ENCODE data around the gene ARID3A.

ARID3A gene

GRCh38 chr19:938233-938923 lies 12.5 kb downstream of the ARID3A start:
- H3K14ac ChIP-seq (ENCODE audit: low read length) = no peak overlapping the region
- no peak overlapping the region for H2BK5ac ChIP-seq (ENCODE audit: low read length)
- no peak overlapping the region for H3K9ac ChIP-seq (ENCODE audit: low read depth, low read length, poor library complexity)
- no peak overlapping the region for H3K18ac ChIP-seq (ENCODE audit: low read length)
- DNase-seq (ENCODE audit: low spot score) = no peak
- H3K4me1 ChIP-seq (ENCODE audit: control insufficient read depth in 2 of 2, insufficient read depth in 1 of 2, low read depth in 1 of 2, low read length in 2 of 2) = peaks cover 0 to 9% of the 10 kb centered on the region in 2 donors
- WGBS, 2 donors (ENCODE audit: extremely low coverage in 2 of 2, insufficient read length in 2 of 2, insufficient replicate concordance in 1 of 2) = no CpG with 5 or more reads among the region's 23 CpGs
- peaks cover 44% of the 10 kb centered on the region for H3K79me1 ChIP-seq (ENCODE audit: low read depth, low read length)
- H3K27ac ChIP-seq (replicated peaks; ENCODE audit: low read length) = no peak overlapping the region
- no peak overlapping the region for H2BK12ac ChIP-seq (ENCODE audit: low read length)
- no peak overlapping the region for H2AK5ac ChIP-seq (ENCODE audit: low read depth, low read length)
- H3K9me3 ChIP-seq (replicated peaks in 1 of 2; ENCODE audit: control insufficient read depth in 2 of 2, insufficient read depth in 1 of 2, low read depth in 1 of 2, low read length in 2 of 2) = peaks cover 0 to 5% of the 10 kb centered on the region in 2 donors
- no peaks in the 10 kb centered on the region for H3K27me3 ChIP-seq (ENCODE audit: control insufficient read depth in 3 of 3, insufficient read depth in 3 of 3, low read depth in 1 of 3, low read length in 3 of 3)
- H3K23ac ChIP-seq (ENCODE audit: low read depth, low read length, poor library complexity) = no peak overlapping the region
- peaks cover 32 to 80% of the 10 kb centered on the region in 2 donors for H3K36me3 ChIP-seq (replicated peaks in 1 of 2; ENCODE audit: control insufficient read depth in 2 of 2, insufficient read depth in 2 of 2, low read length in 2 of 2)
- H3K4me3 ChIP-seq (ENCODE audit: low read length in 2 of 2) = no peak overlapping the region
- H2AFZ ChIP-seq (ENCODE audit: low read length) = no peak overlapping the region
- H3K4me2 ChIP-seq (ENCODE audit: insufficient read depth, low read length, poor library complexity, severe bottlenecking) = no peak overlapping the region
- H2BK15ac ChIP-seq (ENCODE audit: low read length) = no peak overlapping the region
- H2BK120ac ChIP-seq (ENCODE audit: low read depth, low read length) = no peak overlapping the region
- no peak overlapping the region for H4K91ac ChIP-seq (ENCODE audit: low read depth, low read length, poor library complexity)
- H4K8ac ChIP-seq (ENCODE audit: low read depth, low read length) = no peak overlapping the region
- H3K4ac ChIP-seq (ENCODE audit: low read length) = no peak overlapping the region

DNA sequence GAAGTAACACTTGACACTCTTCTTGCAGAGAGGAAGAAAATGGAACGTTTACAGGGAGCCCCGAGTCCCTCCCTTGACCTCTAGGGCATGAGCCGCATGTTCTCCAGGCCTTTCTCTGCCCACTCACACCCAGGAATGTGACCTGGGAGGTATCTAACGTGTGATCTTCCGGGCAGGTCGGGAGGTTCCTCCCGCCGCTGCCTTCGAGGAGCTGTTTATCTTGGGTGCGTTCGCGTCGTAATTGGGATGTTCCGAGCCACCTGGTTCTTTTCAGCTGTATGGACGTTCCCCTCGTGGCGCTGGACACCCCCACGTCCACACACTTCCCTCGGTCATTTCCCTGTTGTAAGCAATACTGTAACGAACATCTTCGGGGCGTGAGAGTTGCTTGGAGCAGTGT lies 13.6 kb downstream of the ARID3A start:
- Histone ChIP-seq H3K27me3 (ENCODE audit: control insufficient read depth in 3 of 3, insufficient read depth in 3 of 3, low read depth in 1 of 3, low read length in 3 of 3) (no peaks in the 10 kb centered on the region), H3K4ac (ENCODE audit: low read length) (no peak overlapping the region), H3K18ac (ENCODE audit: low read length) (peak overlapping the region; percentile 13), H3K36me3 (replicated peaks in 1 of 2; ENCODE audit: control insufficient read depth in 2 of 2, insufficient read depth in 2 of 2, low read length in 2 of 2) (peaks cover 35 to 81% of the 10 kb centered on the region in 2 donors), H3K4me3 (ENCODE audit: low read length in 2 of 2) (no peak overlapping the region), H3K14ac (ENCODE audit: low read length) (no peak overlapping the region), H2AFZ (ENCODE audit: low read length) (no peak overlapping the region), H2BK120ac (ENCODE audit: low read depth, low read length) (no peak overlapping the region), H3K4me2 (ENCODE audit: insufficient read depth, low read length, poor library complexity, severe bottlenecking) (peak overlapping the region; percentile 23), H2BK12ac (ENCODE audit: low read length) (no peak overlapping the region), H3K9ac (ENCODE audit: low read depth, low read length, poor library complexity) (no peak overlapping the region), H2BK15ac (ENCODE audit: low read length) (no peak overlapping the region), H2BK5ac (ENCODE audit: low read length) (no peak overlapping the region), H3K9me3 (replicated peaks in 1 of 2; ENCODE audit: control insufficient read depth in 2 of 2, insufficient read depth in 1 of 2, low read depth in 1 of 2, low read length in 2 of 2) (peaks cover 0 to 8% of the 10 kb centered on the region in 2 donors), H3K27ac (replicated peaks; ENCODE audit: low read length) (no peak overlapping the region), H3K23ac (ENCODE audit: low read depth, low read length, poor library complexity) (no peak overlapping the region), H4K91ac (ENCODE audit: low read depth, low read length, poor library complexity) (no peak overlapping the region), H2AK5ac (ENCODE audit: low read depth, low read length) (peak overlapping the region; percentile 1), H3K4me1 (ENCODE audit: control insufficient read depth in 2 of 2, insufficient read depth in 1 of 2, low read depth in 1 of 2, low read length in 2 of 2) (peaks cover 0 to 9% of the 10 kb centered on the region in 2 donors), H3K79me1 (ENCODE audit: low read depth, low read length) (peaks cover 49% of the 10 kb centered on the region), H4K8ac (ENCODE audit: low read depth, low read length) (peak overlapping the region; percentile 23)
- DNase-seq (ENCODE audit: low spot score) = no peak
- WGBS, 2 donors (ENCODE audit: extremely low coverage in 2 of 2, insufficient read length in 2 of 2, insufficient replicate concordance in 1 of 2) = no CpG with 5 or more reads among the region's 22 CpGs

DNA sequence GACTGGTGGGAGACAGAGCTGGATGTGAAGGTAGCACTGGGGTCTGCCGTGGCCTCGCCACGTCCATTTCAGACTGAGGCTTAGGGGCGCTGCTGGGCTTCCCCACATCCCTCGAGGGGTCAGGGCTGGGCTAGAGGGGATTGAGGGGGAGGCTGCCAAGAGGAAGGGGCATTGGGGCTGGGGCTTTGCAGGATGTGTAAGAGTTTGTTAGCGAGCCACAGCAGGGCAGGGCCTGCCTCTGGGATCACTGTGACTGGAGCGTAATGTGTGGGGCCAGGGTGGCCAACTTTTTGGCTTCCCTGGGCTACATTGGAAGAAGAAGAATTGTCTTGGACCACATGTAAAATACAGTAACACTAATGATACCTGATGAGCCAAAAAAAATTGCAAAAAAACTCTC lies 14.1 kb downstream of the ARID3A start:
- Histone ChIP-seq H3K23ac (ENCODE audit: low read depth, low read length, poor library complexity) (no peak overlapping the region), H4K8ac (ENCODE audit: low read depth, low read length) (no peak overlapping the region), H3K4me3 (ENCODE audit: low read length in 2 of 2) (no peak overlapping the region), H2BK12ac (ENCODE audit: low read length) (no peak overlapping the region), H3K9ac (ENCODE audit: low read depth, low read length, poor library complexity) (peak overlapping the region; percentile 30), H3K9me3 (replicated peaks in 1 of 2; ENCODE audit: control insufficient read depth in 2 of 2, insufficient read depth in 1 of 2, low read depth in 1 of 2, low read length in 2 of 2) (peaks cover 0 to 8% of the 10 kb centered on the region in 2 donors), H3K4ac (ENCODE audit: low read length) (no peak overlapping the region), H3K27ac (replicated peaks; ENCODE audit: low read length) (no peak overlapping the region), H2BK5ac (ENCODE audit: low read length) (peak overlapping the region; percentile 75), H3K27me3 (ENCODE audit: control insufficient read depth in 3 of 3, insufficient read depth in 3 of 3, low read depth in 1 of 3, low read length in 3 of 3) (no peaks in the 10 kb centered on the region), H3K14ac (ENCODE audit: low read length) (no peak overlapping the region), H2AFZ (ENCODE audit: low read length) (no peak overlapping the region), H2AK5ac (ENCODE audit: low read depth, low read length) (peak overlapping the region; percentile 1), H2BK120ac (ENCODE audit: low read depth, low read length) (no peak overlapping the region), H3K4me1 (ENCODE audit: control insufficient read depth in 2 of 2, insufficient read depth in 1 of 2, low read depth in 1 of 2, low read length in 2 of 2) (peaks cover 0 to 9% of the 10 kb centered on the region in 2 donors), H3K36me3 (replicated peaks in 1 of 2; ENCODE audit: control insufficient read depth in 2 of 2, insufficient read depth in 2 of 2, low read length in 2 of 2) (peaks cover 35 to 79% of the 10 kb centered on the region in 2 donors), H2BK15ac (ENCODE audit: low read length) (no peak overlapping the region), H3K79me1 (ENCODE audit: low read depth, low read length) (peaks cover 49% of the 10 kb centered on the region), H3K18ac (ENCODE audit: low read length) (no peak overlapping the region), H3K4me2 (ENCODE audit: insufficient read depth, low read length, poor library complexity, severe bottlenecking) (no peak overlapping the region), H4K91ac (ENCODE audit: low read depth, low read length, poor library complexity) (no peak overlapping the region)
- no peak for DNase-seq (ENCODE audit: low spot score)
- no CpG with 5 or more reads among the region's 7 CpGs for WGBS, 2 donors (ENCODE audit: extremely low coverage in 2 of 2, insufficient read length in 2 of 2, insufficient replicate concordance in 1 of 2)

DNA sequence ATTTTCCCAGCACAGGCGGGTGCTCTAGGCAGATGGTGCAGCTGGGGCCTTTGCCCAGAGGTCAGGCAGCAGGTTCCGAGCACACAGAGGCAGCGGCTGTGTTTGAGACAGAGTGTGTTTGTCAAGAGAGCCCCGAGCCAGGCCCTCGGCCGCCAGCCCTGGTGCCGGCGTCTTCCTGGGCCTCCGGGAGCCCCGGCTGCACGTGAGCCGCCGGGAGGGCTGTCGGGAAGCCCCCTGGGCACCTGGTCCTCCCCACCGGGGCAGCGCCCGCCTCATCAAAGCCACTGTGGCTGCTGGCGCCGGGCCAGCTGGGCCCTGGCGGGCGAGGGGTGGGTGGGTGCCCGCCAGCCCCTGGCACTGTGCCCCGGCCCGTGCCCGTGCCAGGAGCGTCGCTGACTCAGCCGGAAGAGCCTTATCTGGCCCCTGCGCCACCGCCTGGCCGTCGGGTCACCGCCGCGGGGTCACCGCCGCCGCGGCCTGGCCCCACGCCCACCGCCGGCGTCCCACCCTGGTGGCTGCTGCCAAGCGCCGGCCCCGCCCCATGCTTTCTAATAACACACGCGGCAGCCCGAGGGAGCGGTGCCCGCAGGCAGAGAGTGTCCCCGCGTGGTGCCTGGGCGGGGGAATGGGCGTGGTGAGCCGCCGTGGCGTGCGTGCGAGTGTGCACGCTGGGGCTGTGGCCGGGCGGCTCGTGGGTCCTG lies 14.9 kb downstream of the ARID3A start:
- H3K79me1 ChIP-seq (ENCODE audit: low read depth, low read length) = peaks cover 50% of the 10 kb centered on the region
- no peak overlapping the region for H3K14ac ChIP-seq (ENCODE audit: low read length)
- H3K9ac ChIP-seq (ENCODE audit: low read depth, low read length, poor library complexity) = no peak overlapping the region
- H3K27ac ChIP-seq (replicated peaks; ENCODE audit: low read length) = no peak overlapping the region
- H2AFZ ChIP-seq (ENCODE audit: low read length) = no peak overlapping the region
- H3K27me3 ChIP-seq (ENCODE audit: control insufficient read depth in 3 of 3, insufficient read depth in 3 of 3, low read depth in 1 of 3, low read length in 3 of 3) = no peaks in the 10 kb centered on the region
- H2AK5ac ChIP-seq (ENCODE audit: low read depth, low read length) = no peak overlapping the region
- H2BK15ac ChIP-seq (ENCODE audit: low read length) = no peak overlapping the region
- peaks cover 37 to 73% of the 10 kb centered on the region in 2 donors for H3K36me3 ChIP-seq (replicated peaks in 1 of 2; ENCODE audit: control insufficient read depth in 2 of 2, insufficient read depth in 2 of 2, low read length in 2 of 2)
- peaks cover 0 to 9% of the 10 kb centered on the region in 2 donors for H3K4me1 ChIP-seq (ENCODE audit: control insufficient read depth in 2 of 2, insufficient read depth in 1 of 2, low read depth in 1 of 2, low read length in 2 of 2)
- no peak overlapping the region for H3K4me2 ChIP-seq (ENCODE audit: insufficient read depth, low read length, poor library complexity, severe bottlenecking)
- WGBS, 2 donors (ENCODE audit: extremely low coverage in 2 of 2, insufficient read length in 2 of 2, insufficient replicate concordance in 1 of 2) = no CpG with 5 or more reads among the region's 64 CpGs
- no peak overlapping the region for H2BK12ac ChIP-seq (ENCODE audit: low read length)
- no peak overlapping the region for H2BK5ac ChIP-seq (ENCODE audit: low read length)
- H3K4ac ChIP-seq (ENCODE audit: low read length) = no peak overlapping the region
- H3K18ac ChIP-seq (ENCODE audit: low read length) = no peak overlapping the region
- no peak overlapping the region for H3K4me3 ChIP-seq (ENCODE audit: low read length in 2 of 2)
- DNase-seq (ENCODE audit: low spot score) = no peak
- peak overlapping the region; percentile 3 for H3K23ac ChIP-seq (ENCODE audit: low read depth, low read length, poor library complexity)
- no peak overlapping the region for H2BK120ac ChIP-seq (ENCODE audit: low read depth, low read length)
- no peak overlapping the region for H4K91ac ChIP-seq (ENCODE audit: low read depth, low read length, poor library complexity)
- no peak overlapping the region for H4K8ac ChIP-seq (ENCODE audit: low read depth, low read length)
- peaks cover 0 to 8% of the 10 kb centered on the region in 2 donors for H3K9me3 ChIP-seq (replicated peaks in 1 of 2; ENCODE audit: control insufficient read depth in 2 of 2, insufficient read depth in 1 of 2, low read depth in 1 of 2, low read length in 2 of 2)

Data from neuronal stem cell (in vitro differentiated cells).